HG02852 (cell line): Measurements from ENCODE around the gene PPP1R7.

Experiments
- ATAC-seq: cut with Tn5 transposase; IDR thresholded peaks from one replicate; pipeline ENCODE4 v1.9.1; 2021; ENCODE audit warnings: mild to moderate bottlenecking, moderate library complexity; ENCODE audit not compliant: unreplicated experiment

PPP1R7 gene

GRCh38 chr2:241209271-241209670, 59.0 kb downstream of the PPP1R7 start:
- no peak for ATAC-seq

GRCh38 chr2:241211276-241211675, 61.0 kb downstream of the PPP1R7 start:
- no peak for ATAC-seq

- ATAC-seq: no peak
Observed at GRCh38 chr2:241213041-241213440, 62.8 kb downstream of the PPP1R7 start.

- ATAC-seq: no peak
Observed at GRCh38 chr2:241213567-241213966, 63.3 kb downstream of the PPP1R7 start.

- ATAC-seq: no peak
Observed at GRCh38 chr2:241214209-241214608, 63.9 kb downstream of the PPP1R7 start.

GRCh38 chr2:241214766-241215165, 64.5 kb downstream of the PPP1R7 start:
- no peak for ATAC-seq

- no peak for ATAC-seq
Observed at GRCh38 chr2:241215421-241215820, 65.2 kb downstream of the PPP1R7 start.

- ATAC-seq: no peak
Observed at GRCh38 chr2:241216211-241216761, 66.0 kb downstream of the PPP1R7 start.

- ATAC-seq: peak; percentile 52
Observed at GRCh38 chr2:241217320-241218031, 67.2 kb downstream of the PPP1R7 start.

GRCh38 chr2:241218131-241219029, 68.1 kb downstream of the PPP1R7 start:
- no peak for ATAC-seq

- ATAC-seq: no peak
Observed at GRCh38 chr2:241219030-241219382, 68.7 kb downstream of the PPP1R7 start.

- no peak for ATAC-seq
Observed at GRCh38 chr2:241219856-241220356, 69.6 kb downstream of the PPP1R7 start.

- no peak for ATAC-seq
Observed at GRCh38 chr2:241223211-241224017, 73.1 kb downstream of the PPP1R7 start.

- ATAC-seq: no peak
Observed at GRCh38 chr2:241224018-241224850, 74.0 kb downstream of the PPP1R7 start.

GRCh38 chr2:241224851-241225438, 74.7 kb downstream of the PPP1R7 start:
- no peak for ATAC-seq

GRCh38 chr2:241225545-241225944, 75.3 kb downstream of the PPP1R7 start:
- no peak for ATAC-seq

- ATAC-seq: no peak
Observed at GRCh38 chr2:241225983-241226382, 75.7 kb downstream of the PPP1R7 start.

GRCh38 chr2:241226723-241227572, 76.7 kb downstream of the PPP1R7 start:
- ATAC-seq: no peak

- no peak for ATAC-seq
Observed at GRCh38 chr2:241227594-241227993, 77.3 kb downstream of the PPP1R7 start.
